GM23338 (cell line): Measurements from ENCODE around the gene SLC7A6.

Experiments
- CREB1 ChIP-seq: fragments of 250-450 bp; sonication (Bioruptor Pico); IDR thresholded peaks from 2 replicates; pipeline ENCODE4 v1.5.0; 2020; ENCODE audit warnings: low read depth, mild to moderate bottlenecking, moderate library complexity
- CTCF ChIP-seq, 2 experiments: fragments of 200-600 bp in 1 of 2; sonication (generic) in 1 of 2; conservative IDR thresholded peaks; 2 replicates each; pipeline versions ENCODE4 v1.5.1 to v1.6.1; 2016 to 2017; ENCODE audit warnings: antibody characterized with exemption in 2 of 2, low read depth in 2 of 2, mild to moderate bottlenecking in 2 of 2, moderate library complexity in 1 of 2
- ETS1 ChIP-seq: IDR thresholded peaks from 2 replicates; pipeline ENCODE4 v1.6.1; 2016; ENCODE audit warnings: antibody characterized with exemption
- EZH2 ChIP-seq: fragments of 200-600 bp; sonication (generic); IDR thresholded peaks from one replicate; pipeline ENCODE4 v1.8.0; 2017; ENCODE audit warnings: antibody characterized with exemption, mild to moderate bottlenecking, low read depth; ENCODE audit not compliant: unreplicated experiment
- EZH2phosphoT487 ChIP-seq: fragments of 200-600 bp; sonication (generic); IDR thresholded peaks from one replicate; pipeline ENCODE4 v1.8.1; 2018; ENCODE audit warnings: antibody characterized with exemption; ENCODE audit not compliant: unreplicated experiment
- JUNB ChIP-seq: IDR thresholded peaks from one replicate; pipeline ENCODE4 v1.6.1; 2016; ENCODE audit warnings: antibody characterized with exemption; ENCODE audit not compliant: unreplicated experiment
- NANOG ChIP-seq: IDR thresholded peaks from 2 replicates; pipeline ENCODE4 v1.6.1; 2016; ENCODE audit warnings: antibody characterized with exemption, borderline replicate concordance
- POLR2AphosphoS5 ChIP-seq: IDR thresholded peaks from 2 replicates; pipeline ENCODE4 v1.6.1; 2016; ENCODE audit warnings: antibody characterized with exemption, low read depth
- REST ChIP-seq: IDR thresholded peaks from one replicate; pipeline ENCODE4 v1.6.1; 2018; ENCODE audit warnings: antibody characterized with exemption; ENCODE audit not compliant: unreplicated experiment
- STAT1 ChIP-seq: IDR thresholded peaks from one replicate; pipeline ENCODE4 v1.6.1; 2016; ENCODE audit warnings: antibody characterized with exemption; ENCODE audit not compliant: unreplicated experiment
- ZNF114 ChIP-seq: fragments of 250-450 bp; sonication (Bioruptor Pico); IDR thresholded peaks from 2 replicates; pipeline ENCODE4 v1.5.0; 2020; ENCODE audit warnings: mild to moderate bottlenecking, moderate library complexity
- ZNF331 ChIP-seq: fragments of 250-450 bp; sonication (Bioruptor Pico); IDR thresholded peaks from 2 replicates; pipeline ENCODE4 v1.5.0; 2020; ENCODE audit warnings: low read depth, mild to moderate bottlenecking, moderate library complexity

GRCh38 chr16:68233835-68234187 is 30.5 kb upstream of the SLC7A6 start:
- TF ChIP-seq CTCF (conservative IDR thresholded peaks at IDR 0.05; ENCODE audit: low read depth in 2 of 2) = no peak
- TF ChIP-seq EZH2phosphoT487 = no peak
- TF ChIP-seq REST = no peak
- TF ChIP-seq POLR2AphosphoS5 = no peak
- TF ChIP-seq CREB1 (CRISPR knock-in tag) = no peak
- TF ChIP-seq STAT1 = no peak
- TF ChIP-seq EZH2 = no peak
- no peak for TF ChIP-seq JUNB
- no peak for TF ChIP-seq NANOG
- TF ChIP-seq ZNF331 = no peak
- no peak for TF ChIP-seq ZNF114 (CRISPR knock-in tag)
- TF ChIP-seq ETS1 = no peak
